Left lung (tissue), 10 donors: ENCODE results near the gene USP20. TPM values are rescaled to one million over a fixed set of nuclear protein-coding genes. Genes with fewer than 3 reads are reported as not detected.

Source experiments
- ATAC-seq: fragments of 200-7000 bp; cut with Tn5 transposase; one replicate; pipeline ENCODE4 v1.9.1; 2020; ENCODE audit warnings: moderate library complexity
- DNase-seq, 4 donors: peaks; one replicate each; pipeline ENCODE4 v3.0.0-alpha.2; 2013 to 2020
- H3K27ac ChIP-seq, 2 donors: fragments of 200-600 bp; sonication (generic) in 1 of 2; one replicate each; pipeline versions ENCODE4 v1.5.0 to v1.8.0; 2020 to 2021
- H3K27me3 ChIP-seq, 2 donors: fragments of 200-600 bp; sonication (generic) in 1 of 2; one replicate each; pipeline versions ENCODE4 v1.5.0 to v1.8.0; 2020 to 2021
- H3K36me3 ChIP-seq, 2 donors: fragments of 200-600 bp; sonication (generic) in 1 of 2; one replicate each; pipeline versions ENCODE4 v1.5.0 to v1.8.0; 2020 to 2021
- H3K4me1 ChIP-seq, 2 donors: fragments of 200-600 bp; one replicate each; pipeline ENCODE4 v1.8.0; 2021
- H3K4me3 ChIP-seq, 2 donors: fragments of 200-600 bp; sonication (generic) in 1 of 2; one replicate each; pipeline versions ENCODE4 v1.5.0 to v1.8.0; 2020 to 2021; ENCODE audit warnings: mild to moderate bottlenecking in 1 of 2
- H3K9me3 ChIP-seq, 2 donors: fragments of 200-600 bp; sonication (generic) in 1 of 2; one replicate each; pipeline versions ENCODE4 v1.5.0 to v1.8.0; 2020 to 2021
- CTCF ChIP-seq, 2 donors: fragments of 200-600 bp; sonication (generic) in 1 of 2; IDR thresholded peaks; one replicate each; pipeline versions ENCODE4 v1.5.0 to v1.8.0; 2021; ENCODE audit warnings: antibody characterized with exemption in 2 of 2
- intact Hi-C, 2 donors: fragments of 100-400 bp; cut with DNase I; formaldehyde crosslinking; loops; one replicate each; pipeline versions ENCODE4 v1.11.2 to v1.14.2; 2022
- polyA plus RNA-seq, 6 donors: library from polyadenylated mRNA; unstranded; fragments of 120-200 nt; gene quantifications; one replicate each; pipeline ENCODE4 v1.2.1, GENCODE V29; 2013; ENCODE audit not compliant: insufficient read length in 6 of 6
- total RNA-seq, 2 donors: library from RNA; stranded (reverse); fragmentation: NEBNext Ultra II Directional; extraction: Animal tissue kit (Norgen Biotek cat#: 25700); gene quantifications; one replicate each; pipeline ENCODE4 v1.2.1, GENCODE V29; 2021
- donor health status: DM: no; HTN: yes; CAD: no.
- donor health status: DM: no; HTN: no; CAD: no.

Gene USP20
- total and polyA plus RNA-seq, 8 donors, result 16.7 to 24.6 (median 21.6) TPM

- DNase-seq (no peak), ATAC-seq (no peak)
- no peaks in the 10 kb centered on the region for H3K27me3 ChIP-seq
- H3K4me3 ChIP-seq, result peak overlapping the region; percentile 97 to 98
- H3K36me3 ChIP-seq, result peaks cover 0 to 17% of the 10 kb centered on the region in 2 donors
- no peak overlapping the region for H3K27ac ChIP-seq
- no peak for TF ChIP-seq CTCF (IDR thresholded peaks at IDR 0.05)
- intact Hi-C loops, result no loop called here
- H3K9me3 ChIP-seq, result no peaks in the 10 kb centered on the region
- H3K4me1 ChIP-seq, result peaks cover 9 to 53% of the 10 kb centered on the region in 2 donors
These were observed 1.2 kb downstream of the USP20 start for GRCh38 chr9:129836311-129837007.

GRCh38 chr9:129838707-129839259, 3.5 kb downstream of the USP20 start:
- H3K27me3 ChIP-seq, result no peaks in the 10 kb centered on the region
- H3K36me3 ChIP-seq, result no peaks in the 10 kb centered on the region
- no peak overlapping the region for H3K4me3 ChIP-seq
- intact Hi-C loops, result no loop called here
- H3K9me3 ChIP-seq, result no peaks in the 10 kb centered on the region
- DNase-seq (no peak), ATAC-seq (no peak)
- no peak overlapping the region for H3K27ac ChIP-seq
- peaks cover 7 to 48% of the 10 kb centered on the region in 2 donors for H3K4me1 ChIP-seq
- no peak for TF ChIP-seq CTCF (IDR thresholded peaks at IDR 0.05)

- no peaks in the 10 kb centered on the region for H3K27me3 ChIP-seq
- TF ChIP-seq CTCF (IDR thresholded peaks at IDR 0.05), result no peak
- H3K4me3 ChIP-seq, result no peak overlapping the region
- H3K36me3 ChIP-seq, result no peaks in the 10 kb centered on the region
- H3K27ac ChIP-seq, result no peak overlapping the region
- H3K4me1 ChIP-seq, result peaks cover under 1 to 42% of the 10 kb centered on the region in 2 donors
- no peaks in the 10 kb centered on the region for H3K9me3 ChIP-seq
- ATAC-seq, result no peak
- DNase-seq, result no peak
- intact Hi-C loops, result no loop called here
These were observed 4.2 kb downstream of the USP20 start for GRCh38 chr9:129839324-129840023.

GRCh38 chr9:129840034-129840433, 4.8 kb downstream of the USP20 start:
- intact Hi-C loops, result no loop called here
- H3K9me3 ChIP-seq, result no peaks in the 10 kb centered on the region
- H3K4me1 ChIP-seq, result peaks cover 0 to 40% of the 10 kb centered on the region in 2 donors
- DNase-seq, result no peak
- no peaks in the 10 kb centered on the region for H3K36me3 ChIP-seq
- no peaks in the 10 kb centered on the region for H3K27me3 ChIP-seq
- no peak for TF ChIP-seq CTCF (IDR thresholded peaks at IDR 0.05)
- H3K4me3 ChIP-seq, result no peak overlapping the region
- no peak for ATAC-seq
- no peak overlapping the region for H3K27ac ChIP-seq

GRCh38 chr9:129841071-129841470, 5.8 kb downstream of the USP20 start:
- no peak for TF ChIP-seq CTCF (IDR thresholded peaks at IDR 0.05)
- ATAC-seq (no peak), DNase-seq (no peak)
- Histone ChIP-seq H3K36me3 (no peaks in the 10 kb centered on the region), H3K27ac (no peak overlapping the region), H3K4me1 (peaks cover 0 to 37% of the 10 kb centered on the region in 2 donors), H3K9me3 (no peaks in the 10 kb centered on the region), H3K27me3 (no peaks in the 10 kb centered on the region), H3K4me3 (no peak overlapping the region)
- intact Hi-C loops, result no loop called here
